Camera-type eye (tissue), 1 donor: ENCODE measurements around the gene NSA2. TPM values are rescaled to one million over a fixed set of nuclear protein-coding genes. Genes with fewer than 3 reads are reported as not detected.

Experiments
- total RNA-seq: library from RNA; depleted of rRNA; stranded (reverse); fragments of >200 nt; gene quantifications from one replicate; pipeline ENCODE4 v1.2.3, GENCODE V29; 2014

The NSA2 gene
- 116 TPM for total RNA-seq

GRCh38 chr5:74766849-74767578 lies at the start of gene NSA2, which contains the start of gene GFM2:
Gene NSA2 (plus strand): TSS chr5:74767249. CDS start chr5:74767361, 112 bp downstream.
Gene GFM2 (minus strand): TSS chr5:74767117. CDS start chr5:74763742, 3,375 bp downstream.

Other genes with a start within 250 kb of the NSA2 start
- gene ENC1, start 126.5 kb upstream of the NSA2 start, total RNA-seq = 76.3 TPM
- gene HEXB, start 82.0 kb upstream of the NSA2 start, total RNA-seq = 72.8 TPM
- 56.6 TPM for gene GFM2, start 132 bp upstream of the NSA2 start, total RNA-seq
- 92.8 TPM for gene FAM169A, start 99.1 kb downstream of the NSA2 start, total RNA-seq